HG03280 (cell line): ENCODE results near the gene GOLGB1.
"Not testable (repeated sequence)": the region's sequence is repeated elsewhere in the genome, so short reads cannot be mapped to it uniquely, and the experiment has no call there.

Source experiments
- ATAC-seq: cut with Tn5 transposase; IDR thresholded peaks from one replicate; pipeline ENCODE4 v1.9.1; 2021; ENCODE audit warnings: mild to moderate bottlenecking, moderate library complexity; ENCODE audit not compliant: unreplicated experiment

Gene GOLGB1

DNA sequence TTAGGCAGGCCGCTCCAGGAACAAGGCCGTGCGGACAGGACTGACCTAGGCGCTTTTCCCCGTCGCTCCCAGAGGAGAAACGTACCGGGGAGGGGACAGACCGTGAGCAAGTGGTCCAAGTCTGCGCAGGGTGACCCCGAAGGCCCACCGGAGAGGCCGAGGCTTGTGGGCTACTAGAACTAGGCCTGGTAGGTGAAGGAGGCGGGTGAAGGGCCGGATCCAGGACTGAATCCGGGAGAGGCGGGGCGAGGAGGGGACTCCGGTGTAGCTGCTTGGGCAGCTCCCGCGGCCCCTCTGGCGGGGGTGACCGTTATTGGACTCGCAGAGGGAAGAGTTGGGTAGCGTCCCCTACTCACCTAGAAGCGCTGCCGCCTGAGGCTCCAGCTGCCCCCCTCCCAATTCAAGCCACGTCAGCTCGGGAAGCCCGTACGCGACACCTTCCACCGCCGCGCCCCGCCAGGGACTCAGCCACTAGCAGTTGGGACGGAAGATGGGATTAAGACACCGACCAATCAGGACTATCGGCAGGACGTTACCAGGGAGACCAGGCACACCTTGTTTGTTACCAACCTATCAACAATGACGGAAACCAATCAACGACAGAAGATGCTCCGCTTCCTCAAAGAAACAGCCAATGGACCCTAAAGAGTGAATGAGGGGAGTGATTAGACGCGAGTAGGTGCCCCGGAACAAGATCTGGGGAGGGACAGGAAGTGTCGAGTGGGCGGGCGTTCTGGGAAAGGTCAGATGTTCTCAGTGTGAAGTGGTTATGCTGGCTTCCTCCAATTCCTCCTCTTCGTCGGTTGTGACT, at the start of gene GOLGB1:
GOLGB1 (minus strand) TSS at position 466 of the 811 bp plus-strand sequence. CDS start 18,770 bp downstream, outside the sequence.
- peak; percentile 95 for ATAC-seq

- no peak for ATAC-seq
Measured at GRCh38 chr3:121796970-121797369, 47.4 kb upstream of the GOLGB1 start.

GRCh38 chr3:121794264-121794983, 44.9 kb upstream of the GOLGB1 start:
- ATAC-seq: no peak

- ATAC-seq: peak; percentile 53
Measured at GRCh38 chr3:121793078-121793477, 43.5 kb upstream of the GOLGB1 start.

GRCh38 chr3:121786485-121786884, 36.9 kb upstream of the GOLGB1 start:
- ATAC-seq: no peak

GRCh38 chr3:121782784-121783183, 33.2 kb upstream of the GOLGB1 start:
- ATAC-seq: not testable (repeated sequence)

- ATAC-seq: no peak
Measured at GRCh38 chr3:121781611-121782010, 32.1 kb upstream of the GOLGB1 start.

DNA sequence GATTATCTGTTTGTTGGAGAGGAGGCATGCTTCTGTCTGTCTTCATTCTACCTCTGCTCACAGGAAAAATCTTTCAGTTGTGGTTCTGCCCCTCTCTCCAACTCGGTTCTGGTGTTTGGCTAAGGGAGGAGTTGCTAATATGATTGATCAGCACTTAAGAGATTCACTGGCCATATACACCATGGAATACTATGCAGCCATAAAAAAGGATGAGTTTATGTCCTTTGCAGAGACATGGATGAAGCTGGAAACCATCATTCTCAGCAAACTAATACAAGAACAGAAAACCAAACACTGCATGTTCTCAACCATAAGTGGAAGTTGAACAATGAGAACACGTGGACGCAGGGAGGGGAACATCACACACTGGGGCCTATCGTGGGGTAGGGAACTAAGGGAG, 25.6 kb upstream of the GOLGB1 start:
- not testable (repeated sequence) for ATAC-seq

DNA sequence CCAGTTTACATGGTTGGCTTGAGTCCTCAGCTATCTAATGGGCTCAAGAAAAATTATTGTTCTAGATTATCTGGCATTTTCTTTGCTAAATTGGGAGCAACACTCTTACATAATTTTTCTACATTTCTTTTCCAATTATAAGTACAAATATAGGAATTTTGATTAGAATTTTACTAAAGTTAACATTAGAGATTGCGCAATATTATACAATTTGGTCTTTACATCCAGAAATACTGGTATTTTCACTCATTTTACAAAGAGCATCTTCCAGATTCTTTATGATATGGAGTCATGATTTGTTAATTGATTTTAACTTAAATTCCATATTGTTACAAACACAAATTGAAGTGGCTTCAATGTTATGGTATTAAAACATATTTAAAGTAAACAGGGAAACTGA, 19.7 kb upstream of the GOLGB1 start:
- no peak for ATAC-seq

- no peak for ATAC-seq
Measured at GRCh38 chr3:121768452-121768851, 18.9 kb upstream of the GOLGB1 start.

GRCh38 chr3:121759541-121760202, 10.1 kb upstream of the GOLGB1 start:
- no peak for ATAC-seq

DNA sequence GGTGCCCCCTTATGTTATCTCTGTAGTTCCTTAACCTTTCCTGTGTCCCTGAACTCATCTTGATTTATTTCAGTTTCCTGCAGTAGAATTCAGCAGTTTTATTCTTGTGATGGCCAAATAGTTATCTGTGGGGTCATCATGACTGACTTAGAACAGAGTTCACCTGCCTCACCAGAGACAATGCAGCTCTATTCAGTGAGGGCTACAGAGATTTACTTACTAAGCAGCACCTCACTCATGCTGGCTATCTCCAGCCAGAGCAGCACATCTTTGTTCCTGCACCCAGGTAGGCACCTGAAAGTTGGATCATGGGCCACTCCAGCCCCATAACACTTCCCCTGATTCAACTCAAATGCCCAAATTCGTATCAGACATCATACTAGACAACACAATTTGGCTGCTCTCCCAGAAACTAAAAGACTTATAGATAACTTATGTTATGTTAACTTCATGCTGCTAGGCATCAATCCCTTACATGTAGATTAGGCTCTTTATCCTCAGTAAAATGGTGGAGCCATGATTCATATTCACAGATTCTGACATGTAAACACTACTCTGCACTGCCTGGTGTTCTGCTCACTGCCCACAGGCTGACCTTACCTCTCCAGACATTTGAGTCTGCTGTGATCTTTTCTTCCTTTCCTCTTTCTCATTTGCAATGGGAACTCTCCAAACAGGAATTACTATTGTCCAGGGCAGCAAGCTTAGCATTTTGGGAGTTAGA, 9.3 kb upstream of the GOLGB1 start:
- no peak for ATAC-seq

GRCh38 chr3:121757812-121758545, 8.4 kb upstream of the GOLGB1 start:
- no peak for ATAC-seq

DNA sequence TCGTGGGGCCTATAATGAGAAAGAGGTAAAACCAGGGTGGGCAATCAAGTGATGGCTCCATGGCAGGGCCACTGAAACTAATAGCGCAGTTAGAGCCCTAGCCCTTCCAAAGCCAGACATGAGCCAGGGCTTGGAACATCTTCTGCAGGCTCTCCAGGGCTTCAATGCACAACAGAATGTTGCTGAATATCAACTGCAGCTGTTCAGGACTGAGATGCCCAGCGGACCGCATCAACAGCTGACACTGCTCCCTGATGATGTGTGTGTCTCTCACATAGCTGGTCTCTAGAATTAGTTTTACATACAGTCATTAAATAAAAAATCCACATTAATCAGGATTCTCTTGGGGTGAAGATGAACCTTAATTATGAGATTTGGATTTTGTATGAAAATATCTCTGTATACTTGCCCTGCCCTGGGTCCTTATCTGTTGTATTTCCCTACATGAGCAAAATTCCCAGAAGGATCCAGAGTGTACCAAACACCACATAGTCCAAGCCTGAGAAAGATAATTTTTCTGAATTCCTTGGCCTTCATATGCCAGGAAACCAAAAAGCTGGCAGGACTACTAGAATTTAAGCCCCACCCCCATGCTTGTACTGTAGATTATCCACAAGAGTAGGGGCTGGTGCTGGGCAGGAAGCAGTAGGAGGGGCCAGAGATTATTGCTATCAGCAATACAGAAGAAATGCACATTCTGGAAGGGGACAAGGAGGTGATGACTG, 7.7 kb upstream of the GOLGB1 start:
- no peak for ATAC-seq

- no peak for ATAC-seq
Measured at GRCh38 chr3:121752772-121753171, 3.2 kb upstream of the GOLGB1 start.

GRCh38 chr3:121752261-121752660, 2.7 kb upstream of the GOLGB1 start:
- no peak for ATAC-seq

DNA sequence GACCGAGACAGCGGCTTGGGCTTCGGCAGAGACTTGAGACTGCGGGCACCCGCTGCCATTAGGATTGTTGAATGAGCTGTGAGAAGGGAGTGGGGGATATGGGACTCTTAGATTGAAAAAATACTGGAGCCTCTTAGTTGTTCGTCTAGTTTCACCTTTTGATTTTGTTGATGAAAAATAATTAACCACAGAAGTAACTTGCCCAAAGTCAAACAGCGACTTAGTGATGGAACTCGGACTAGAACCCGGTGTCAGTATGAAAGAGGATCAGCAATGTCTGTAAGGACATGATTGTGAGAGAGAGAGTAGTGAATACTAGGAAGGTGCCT, 510 bp upstream of the GOLGB1 start:
- ATAC-seq: no peak

DNA sequence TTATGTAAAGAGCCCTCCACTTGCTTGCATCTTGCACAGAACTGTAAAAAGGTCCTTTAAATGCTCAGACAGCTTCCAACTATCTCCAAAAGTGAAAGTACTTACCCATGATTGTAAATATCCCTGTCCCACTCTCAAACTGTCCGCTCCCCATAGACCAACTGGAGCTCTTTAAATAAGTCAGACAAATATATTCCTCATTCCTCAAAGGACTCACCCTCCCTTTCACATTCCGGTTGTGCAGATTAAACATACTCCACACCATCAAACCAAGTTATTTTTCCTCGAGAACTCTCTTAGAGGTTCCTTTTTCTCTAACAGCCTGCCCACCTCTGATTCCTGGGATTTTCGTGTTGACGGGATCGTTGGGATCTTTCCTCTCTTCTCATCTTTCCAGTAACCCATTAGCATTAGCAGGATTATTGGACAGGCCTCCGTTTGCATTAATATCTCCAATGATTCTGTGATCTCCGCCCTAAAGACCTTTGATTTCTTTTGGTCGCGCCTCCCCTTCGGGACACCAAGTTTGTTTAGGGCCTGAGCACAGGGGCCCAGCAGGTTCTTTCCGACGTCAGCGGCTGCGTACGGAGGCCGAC, 763 bp downstream of the GOLGB1 start:
- peak; percentile 13 for ATAC-seq

GRCh38 chr3:121747976-121748375, 1.6 kb downstream of the GOLGB1 start:
- no peak for ATAC-seq
